GM23338 (cell line): ENCODE data around the gene MYO1C.

Source experiments
- CREB1 ChIP-seq: fragments of 250-450 bp; sonication (Bioruptor Pico); IDR thresholded peaks from 2 replicates; pipeline ENCODE4 v1.5.0; 2020; ENCODE audit warnings: low read depth, mild to moderate bottlenecking, moderate library complexity
- CTCF ChIP-seq, 2 experiments: fragments of 200-600 bp in 1 of 2; sonication (generic) in 1 of 2; conservative IDR thresholded peaks; 2 replicates each; pipeline versions ENCODE4 v1.5.1 to v1.6.1; 2016 to 2017; ENCODE audit warnings: antibody characterized with exemption in 2 of 2, low read depth in 2 of 2, mild to moderate bottlenecking in 2 of 2, moderate library complexity in 1 of 2
- EZH2 ChIP-seq: fragments of 200-600 bp; sonication (generic); IDR thresholded peaks from one replicate; pipeline ENCODE4 v1.8.0; 2017; ENCODE audit warnings: antibody characterized with exemption, mild to moderate bottlenecking, low read depth; ENCODE audit not compliant: unreplicated experiment
- EZH2phosphoT487 ChIP-seq: fragments of 200-600 bp; sonication (generic); IDR thresholded peaks from one replicate; pipeline ENCODE4 v1.8.1; 2018; ENCODE audit warnings: antibody characterized with exemption; ENCODE audit not compliant: unreplicated experiment
- JUNB ChIP-seq: IDR thresholded peaks from one replicate; pipeline ENCODE4 v1.6.1; 2016; ENCODE audit warnings: antibody characterized with exemption; ENCODE audit not compliant: unreplicated experiment
- POLR2AphosphoS5 ChIP-seq: IDR thresholded peaks from 2 replicates; pipeline ENCODE4 v1.6.1; 2016; ENCODE audit warnings: antibody characterized with exemption, low read depth
- REST ChIP-seq: IDR thresholded peaks from one replicate; pipeline ENCODE4 v1.6.1; 2018; ENCODE audit warnings: antibody characterized with exemption; ENCODE audit not compliant: unreplicated experiment
- STAT1 ChIP-seq: IDR thresholded peaks from one replicate; pipeline ENCODE4 v1.6.1; 2016; ENCODE audit warnings: antibody characterized with exemption; ENCODE audit not compliant: unreplicated experiment
- ZNF114 ChIP-seq: fragments of 250-450 bp; sonication (Bioruptor Pico); IDR thresholded peaks from 2 replicates; pipeline ENCODE4 v1.5.0; 2020; ENCODE audit warnings: mild to moderate bottlenecking, moderate library complexity
- ZNF331 ChIP-seq: fragments of 250-450 bp; sonication (Bioruptor Pico); IDR thresholded peaks from 2 replicates; pipeline ENCODE4 v1.5.0; 2020; ENCODE audit warnings: low read depth, mild to moderate bottlenecking, moderate library complexity

GRCh38 chr17:1503699-1504098 is 11.2 kb upstream of the MYO1C start:
- TF ChIP-seq POLR2AphosphoS5 (no peak), CTCF (conservative IDR thresholded peaks at IDR 0.05; ENCODE audit: low read depth in 2 of 2) (no peak), STAT1 (no peak), ZNF331 (CRISPR knock-in tag) (no peak), EZH2phosphoT487 (no peak), JUNB (no peak), REST (no peak), EZH2 (no peak), CREB1 (CRISPR knock-in tag) (no peak), ZNF114 (CRISPR knock-in tag) (no peak)
